ENCODE measurements around the gene PRKACA.
A peak's percentile ranks its signal among the peaks of the same experiment; 100 is the strongest.
"Not testable (repeated sequence)": the region's sequence is repeated elsewhere in the genome, so short reads cannot be mapped to it uniquely, and the experiment has no call there.

Gene PRKACA

GRCh38 chr19:14147797-14148605 lies 30.4 kb upstream of the PRKACA start:
- peak; percentile 37 for DNase-seq (ENCODE audit: low spot score)

GRCh38 chr19:14146789-14147216 lies 29.2 kb upstream of the PRKACA start:
- no peak for DNase-seq (ENCODE audit: low spot score)

GRCh38 chr19:14146169-14146568 lies 28.6 kb upstream of the PRKACA start:
- DNase-seq (ENCODE audit: low spot score): not testable (repeated sequence)

- no peak for DNase-seq (ENCODE audit: low spot score)
These were observed 27.8 kb upstream of the PRKACA start for GRCh38 chr19:14145381-14145780.

- DNase-seq (ENCODE audit: low spot score): no peak
These were observed 25.0 kb upstream of the PRKACA start for GRCh38 chr19:14142262-14143190.

GRCh38 chr19:14141041-14141440 lies 23.5 kb upstream of the PRKACA start:
- DNase-seq (ENCODE audit: low spot score): no peak

- no peak for DNase-seq (ENCODE audit: low spot score)
These were observed 22.4 kb upstream of the PRKACA start for GRCh38 chr19:14139944-14140343.

- no peak for DNase-seq (ENCODE audit: low spot score)
These were observed 21.2 kb upstream of the PRKACA start for GRCh38 chr19:14138576-14139265.

GRCh38 chr19:14136509-14137281 lies 19.1 kb upstream of the PRKACA start, which contains the start of gene ASF1B:
ASF1B (minus strand) TSS chr19:14136589; CDS start chr19:14136456, 133 bp downstream.
- peak; percentile 99 for DNase-seq (ENCODE audit: low spot score)

- no peak for DNase-seq (ENCODE audit: low spot score)
These were observed 18.5 kb upstream of the PRKACA start for GRCh38 chr19:14135985-14136508.

- DNase-seq (ENCODE audit: low spot score): no peak
These were observed 17.8 kb upstream of the PRKACA start for GRCh38 chr19:14135355-14135754.

- no peak for DNase-seq (ENCODE audit: low spot score)
These were observed 10.5 kb upstream of the PRKACA start for GRCh38 chr19:14127929-14128509.

- DNase-seq (ENCODE audit: low spot score): no peak
These were observed 9.6 kb upstream of the PRKACA start for GRCh38 chr19:14127176-14127575.

- no peak for DNase-seq (ENCODE audit: low spot score)
These were observed 5.4 kb upstream of the PRKACA start for GRCh38 chr19:14122924-14123323.

GRCh38 chr19:14120497-14120780 lies 2.9 kb upstream of the PRKACA start:
- DNase-seq (ENCODE audit: low spot score): no peak

- no peak for DNase-seq (ENCODE audit: low spot score)
These were observed 2.3 kb upstream of the PRKACA start for GRCh38 chr19:14119644-14120496.

GRCh38 chr19:14119146-14119545 lies 1.6 kb upstream of the PRKACA start:
- DNase-seq (ENCODE audit: low spot score): no peak

- DNase-seq (ENCODE audit: low spot score): no peak
These were observed 846 bp upstream of the PRKACA start for GRCh38 chr19:14118165-14119051.
